ENCODE measurements around the gene MUC15.

DNA sequence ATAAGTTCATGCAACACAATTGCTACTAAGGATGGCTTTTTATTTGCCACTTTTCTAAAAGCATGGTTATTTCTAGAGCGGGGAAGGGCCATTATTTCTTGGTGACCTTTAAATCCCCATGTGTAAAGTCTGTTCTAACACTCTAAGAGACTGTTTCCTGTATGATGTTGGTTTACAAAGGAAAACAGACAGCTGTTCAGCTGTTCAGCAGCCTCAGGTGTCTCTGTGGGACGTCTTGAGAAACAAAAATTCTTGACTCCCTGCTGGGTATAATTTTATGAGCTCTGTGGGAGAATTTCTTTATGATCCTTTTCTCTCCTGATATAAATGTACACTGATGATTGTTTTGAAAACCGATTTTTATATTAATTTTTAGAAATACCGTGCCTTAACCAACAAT, 13.9 kb downstream of the MUC15 start:
- TF ChIP-seq, protein P1, sequence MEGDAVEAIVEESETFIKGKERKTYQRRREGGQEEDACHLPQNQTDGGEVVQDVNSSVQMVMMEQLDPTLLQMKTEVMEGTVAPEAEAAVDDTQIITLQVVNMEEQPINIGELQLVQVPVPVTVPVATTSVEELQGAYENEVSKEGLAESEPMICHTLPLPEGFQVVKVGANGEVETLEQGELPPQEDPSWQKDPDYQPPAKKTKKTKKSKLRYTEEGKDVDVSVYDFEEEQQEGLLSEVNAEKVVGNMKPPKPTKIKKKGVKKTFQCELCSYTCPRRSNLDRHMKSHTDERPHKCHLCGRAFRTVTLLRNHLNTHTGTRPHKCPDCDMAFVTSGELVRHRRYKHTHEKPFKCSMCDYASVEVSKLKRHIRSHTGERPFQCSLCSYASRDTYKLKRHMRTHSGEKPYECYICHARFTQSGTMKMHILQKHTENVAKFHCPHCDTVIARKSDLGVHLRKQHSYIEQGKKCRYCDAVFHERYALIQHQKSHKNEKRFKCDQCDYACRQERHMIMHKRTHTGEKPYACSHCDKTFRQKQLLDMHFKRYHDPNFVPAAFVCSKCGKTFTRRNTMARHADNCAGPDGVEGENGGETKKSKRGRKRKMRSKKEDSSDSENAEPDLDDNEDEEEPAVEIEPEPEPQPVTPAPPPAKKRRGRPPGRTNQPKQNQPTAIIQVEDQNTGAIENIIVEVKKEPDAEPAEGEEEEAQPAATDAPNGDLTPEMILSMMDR (conservative IDR thresholded peaks at IDR 0.05; ENCODE audit: low read depth, low read length): no peak
- TF ChIP-seq EZH2 (IDR thresholded peaks at IDR 0.05; ENCODE audit: low read length, unreplicated experiment): no peak

All from PC-3 (cell line).